Neural cell (in vitro differentiated cells): Measurements from ENCODE around the gene ITFG1.

Source experiments
- EZH2 ChIP-seq: fragments of 200-600, 300-800 bp; shearing (Covaris generic), sonication (generic); IDR thresholded peaks from 2 replicates; pipeline ENCODE4 v1.6.1; 2014; ENCODE audit warnings: antibody characterized with exemption, low read length, borderline replicate concordance, mild to moderate bottlenecking; ENCODE audit not compliant: insufficient read depth, poor library complexity, severe bottlenecking
- TF ChIP-seq, protein P1 (sequence below): fragments of 450-650 bp; IDR thresholded peaks from 2 replicates; pipeline ENCODE4 v1.5.1; 2014; ENCODE audit warnings: antibody characterized with exemption, mild to moderate bottlenecking, moderate library complexity; ENCODE audit not compliant: poor library complexity, severe bottlenecking

DNA sequence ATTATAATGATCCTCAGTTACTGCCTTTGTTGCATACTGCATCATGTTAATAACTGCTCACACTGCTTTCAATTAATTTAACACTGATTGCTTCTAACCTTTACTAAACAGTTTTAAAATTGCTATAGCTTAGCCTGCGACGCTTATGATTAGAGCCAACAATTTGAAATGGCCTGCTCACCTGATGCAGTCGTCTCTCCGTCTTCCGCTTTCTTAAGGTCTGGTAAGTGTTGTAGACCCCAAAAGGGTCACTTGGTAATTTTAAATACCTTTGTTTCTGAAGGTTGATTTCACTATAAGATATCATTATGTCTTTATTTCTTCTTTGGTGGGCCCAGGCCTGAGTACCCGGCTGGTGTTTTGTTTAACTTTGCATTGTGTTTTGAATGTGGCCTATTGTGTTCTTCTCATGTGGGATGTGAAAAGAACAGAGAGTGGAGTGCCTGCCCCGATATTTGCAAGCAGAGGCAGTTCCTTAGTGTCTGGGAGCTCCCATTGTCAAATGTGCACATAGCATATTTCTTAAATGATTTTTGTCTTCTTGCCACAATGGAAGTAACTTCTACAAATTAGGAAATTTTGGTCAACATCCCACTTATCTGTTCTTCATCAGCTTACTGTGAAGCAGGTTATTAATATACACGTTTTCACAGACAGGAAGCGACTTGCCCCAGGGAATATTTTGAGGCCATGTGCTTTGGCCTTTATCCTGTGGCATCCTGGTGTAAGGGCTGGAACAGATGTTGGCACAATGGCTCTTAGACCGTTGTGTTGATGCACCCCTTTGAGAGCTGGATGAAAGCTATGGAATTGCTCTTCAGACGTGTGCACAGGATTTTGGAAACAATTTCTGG is 3.1 kb upstream of the ITFG1 start:
- no peak for TF ChIP-seq EZH2
- TF ChIP-seq, protein P1, sequence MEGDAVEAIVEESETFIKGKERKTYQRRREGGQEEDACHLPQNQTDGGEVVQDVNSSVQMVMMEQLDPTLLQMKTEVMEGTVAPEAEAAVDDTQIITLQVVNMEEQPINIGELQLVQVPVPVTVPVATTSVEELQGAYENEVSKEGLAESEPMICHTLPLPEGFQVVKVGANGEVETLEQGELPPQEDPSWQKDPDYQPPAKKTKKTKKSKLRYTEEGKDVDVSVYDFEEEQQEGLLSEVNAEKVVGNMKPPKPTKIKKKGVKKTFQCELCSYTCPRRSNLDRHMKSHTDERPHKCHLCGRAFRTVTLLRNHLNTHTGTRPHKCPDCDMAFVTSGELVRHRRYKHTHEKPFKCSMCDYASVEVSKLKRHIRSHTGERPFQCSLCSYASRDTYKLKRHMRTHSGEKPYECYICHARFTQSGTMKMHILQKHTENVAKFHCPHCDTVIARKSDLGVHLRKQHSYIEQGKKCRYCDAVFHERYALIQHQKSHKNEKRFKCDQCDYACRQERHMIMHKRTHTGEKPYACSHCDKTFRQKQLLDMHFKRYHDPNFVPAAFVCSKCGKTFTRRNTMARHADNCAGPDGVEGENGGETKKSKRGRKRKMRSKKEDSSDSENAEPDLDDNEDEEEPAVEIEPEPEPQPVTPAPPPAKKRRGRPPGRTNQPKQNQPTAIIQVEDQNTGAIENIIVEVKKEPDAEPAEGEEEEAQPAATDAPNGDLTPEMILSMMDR, result no peak
